ENCODE data around the gene AMY2B. TPM values are rescaled to one million over a fixed set of nuclear protein-coding genes. Genes with fewer than 3 reads are reported as not detected.

AMY2B gene
- total RNA-seq, 1 donor from 2014 or later, result 2.9 TPM

Other genes with a start within 250 kb of the AMY2B start
- 5.1 and 6.4 TPM in 2 replicates for gene RNPC3, start 45.9 kb upstream of the AMY2B start, total RNA-seq
- not detected in 2 replicates for gene AMY2A, start 45.8 kb downstream of the AMY2B start, total RNA-seq
- not detected in 2 replicates for gene AMY1A, start 84.2 kb downstream of the AMY2B start, total RNA-seq
- gene AMY1B, start 124.6 kb downstream of the AMY2B start, total RNA-seq, result not detected in 2 replicates
- not detected in 2 replicates for gene AMY1C, start 178.3 kb downstream of the AMY2B start, total RNA-seq